Mucosa of descending colon (tissue), 3 donors: ENCODE results near the gene ETV6. TPM values are rescaled to one million over a fixed set of nuclear protein-coding genes. Genes with fewer than 3 reads are reported as not detected.

Experiments
- ATAC-seq: fragments of 200-7000 bp; cut with Tn5 transposase; one replicate; pipeline ENCODE4 v1.9.1; 2020; ENCODE audit warnings: mild to moderate bottlenecking, moderate library complexity
- DNase-seq, 3 donors: peaks; one replicate each; pipeline ENCODE4 v3.0.0-alpha.2; 2020
- H3K36me3 ChIP-seq: fragments of 200-600 bp; one replicate; pipeline ENCODE4 v1.8.0; 2021; ENCODE audit warnings: low read depth, mild to moderate bottlenecking
- H3K4me1 ChIP-seq: fragments of 200-600 bp; one replicate; pipeline ENCODE4 v1.8.0; 2021; ENCODE audit warnings: low read depth, mild to moderate bottlenecking
- H3K4me3 ChIP-seq: fragments of 200-600 bp; one replicate; pipeline ENCODE4 v1.8.0; 2021; ENCODE audit warnings: mild to moderate bottlenecking
- H3K9me3 ChIP-seq: fragments of 200-600 bp; one replicate; pipeline ENCODE4 v1.8.0; 2021; ENCODE audit warnings: mild to moderate bottlenecking
- CTCF ChIP-seq: fragments of 200-600 bp; IDR thresholded peaks from one replicate; pipeline ENCODE4 v1.8.0; 2022; ENCODE audit warnings: antibody characterized with exemption, mild to moderate bottlenecking
- intact Hi-C, 2 donors: fragments of 100-400 bp; cut with DNase I in 1 of 2; cut with micrococcal nuclease in 1 of 2; formaldehyde crosslinking; loops; one replicate each; pipeline versions ENCODE4 v1.11.0 to v1.11.1; 2022; cut with DNase I, micrococcal nuclease
- total RNA-seq, 3 donors: library from RNA; stranded (reverse); fragmentation: NEBNext Ultra II Directional in 2 of 3; extraction: Animal tissue kit (Norgen Biotek cat#: 25700) in 2 of 3; gene quantifications; one replicate each; pipeline versions ENCODE4 v1.2.1 to v1.2.4, GENCODE V29; 2021 to 2023
- donor health status: DM: no; HTN: no; CAD: no; lungs with moderate emphysema.
- donor health status: DM: no; HTN: no; CAD: no.
- donor health status: DM: no; HTN: yes; CAD: no.

Gene ETV6
- total RNA-seq, 3 donors from 2014 or later, result 60.9 to 74.3 (median 72.8) TPM

GRCh38 chr12:11744410-11744801, 94.9 kb downstream of the ETV6 start:
- H3K36me3 ChIP-seq, result no peaks in the 10 kb centered on the region
- DNase-seq, result no peak
- H3K4me3 ChIP-seq, result no peak overlapping the region
- no peak for TF ChIP-seq CTCF
- H3K4me1 ChIP-seq, result peaks cover 14% of the 10 kb centered on the region
- intact Hi-C loops, result no loop called here
- no peak for ATAC-seq
- no peaks in the 10 kb centered on the region for H3K9me3 ChIP-seq

GRCh38 chr12:11745113-11745512, 95.6 kb downstream of the ETV6 start:
- intact Hi-C loops, result no loop called here
- Histone ChIP-seq H3K36me3 (no peaks in the 10 kb centered on the region), H3K9me3 (no peaks in the 10 kb centered on the region), H3K4me3 (no peak overlapping the region), H3K4me1 (peaks cover 14% of the 10 kb centered on the region)
- no peak for ATAC-seq
- no peak for DNase-seq
- TF ChIP-seq CTCF, result no peak

GRCh38 chr12:11746024-11746771, 96.7 kb downstream of the ETV6 start:
- ATAC-seq, result peak; percentile 84
- H3K4me1 ChIP-seq, result peaks cover 14% of the 10 kb centered on the region

GRCh38 chr12:11746940-11747716, 97.7 kb downstream of the ETV6 start:
- no peak for TF ChIP-seq CTCF
- intact Hi-C loops, result no loop called here
- Histone ChIP-seq H3K9me3 (no peaks in the 10 kb centered on the region), H3K4me1 (peaks cover 14% of the 10 kb centered on the region), H3K36me3 (no peaks in the 10 kb centered on the region), H3K4me3 (no peak overlapping the region)
- ATAC-seq (no peak), DNase-seq (no peak)

More at GRCh38 chr12:11746024-11746771, 96.7 kb downstream of the ETV6 start:
- no peaks in the 10 kb centered on the region for H3K9me3 ChIP-seq
- no peak for DNase-seq
- no peak for TF ChIP-seq CTCF
- H3K4me3 ChIP-seq, result no peak overlapping the region
- intact Hi-C loops, result no loop called here
- H3K36me3 ChIP-seq, result no peaks in the 10 kb centered on the region

GRCh38 chr12:11747969-11748368, 98.5 kb downstream of the ETV6 start:
- DNase-seq, result no peak
- no peak for TF ChIP-seq CTCF
- no peak overlapping the region for H3K4me3 ChIP-seq
- no peaks in the 10 kb centered on the region for H3K9me3 ChIP-seq
- H3K36me3 ChIP-seq, result no peaks in the 10 kb centered on the region
- H3K4me1 ChIP-seq, result peaks cover 14% of the 10 kb centered on the region
- ATAC-seq, result no peak
- intact Hi-C loops, result no loop called here
